Keratinocyte (primary cell): Measurements from ENCODE around the gene FOXD2. TPM values are rescaled to one million over a fixed set of nuclear protein-coding genes. Genes with fewer than 3 reads are reported as not detected.

Experiments used
- DNase-seq: peaks from one replicate; pipeline ENCODE4 v3.0.0-alpha.2; 2011; ENCODE audit warnings: low read depth, missing footprints, low spot score
- FAIRE-seq: peaks from 2 replicates; lab custom pipeline; 2011; peaks lifted over from hg19 to GRCh38; lab: Jason Lieb, UNC
- H2AFZ ChIP-seq: 2 replicates; pipeline ENCODE4 v1.6.0; 2012; ENCODE audit warnings: low read length, control low read depth, inconsistent platforms; ENCODE audit not compliant: control insufficient read depth
- H3K27ac ChIP-seq: 2 replicates; pipeline ENCODE4 v1.5.1; 2011; ENCODE audit warnings: low read length; ENCODE audit not compliant: control insufficient read depth, insufficient read depth
- H3K27me3 ChIP-seq: 3 replicates; pipeline ENCODE4 v1.6.0; 2011; ENCODE audit warnings: low read length; ENCODE audit not compliant: control insufficient read depth, insufficient read depth; ENCODE audit errors: extremely low read depth
- H3K36me3 ChIP-seq, 2 experiments: 2 replicates in 1 of 2; 3 replicates in 1 of 2; pipeline ENCODE4 v1.5.1; 2011; ENCODE audit warnings: low read length in 2 of 2, mild to moderate bottlenecking in 1 of 2; ENCODE audit not compliant: control insufficient read depth in 2 of 2, insufficient read depth in 2 of 2; ENCODE audit errors: extremely low read depth in 1 of 2
- H3K4me1 ChIP-seq: 3 replicates; pipeline ENCODE4 v1.5.1; 2011; ENCODE audit warnings: low read length; ENCODE audit not compliant: control insufficient read depth, insufficient read depth; ENCODE audit errors: extremely low read depth
- H3K4me2 ChIP-seq: 3 replicates; pipeline ENCODE4 v1.6.0; 2011; ENCODE audit warnings: low read depth, low read length; ENCODE audit not compliant: control insufficient read depth, insufficient read depth; ENCODE audit errors: extremely low read depth
- H3K4me3 ChIP-seq, 3 experiments: fragments of 200-600 bp in 1 of 3; sonication (generic) in 1 of 3; 2 replicates in 2 of 3; 3 replicates in 1 of 3; pipeline ENCODE4 v1.5.1; 2011 to 2016; ENCODE audit warnings: low read length in 3 of 3, mild to moderate bottlenecking in 3 of 3, control low read depth in 2 of 3, inconsistent platforms in 1 of 3, low read depth in 1 of 3, mixed read lengths in 1 of 3, mixed run types in 1 of 3, moderate library complexity in 1 of 3; ENCODE audit not compliant: control insufficient read depth in 2 of 3, insufficient read depth in 2 of 3; ENCODE audit errors: extremely low read depth in 1 of 3
- H3K79me2 ChIP-seq: 2 replicates; pipeline ENCODE4 v1.6.0; 2012; ENCODE audit warnings: low read length; ENCODE audit not compliant: control insufficient read depth, insufficient read depth
- H3K9ac ChIP-seq: 3 replicates; pipeline ENCODE4 v1.6.0; 2011; ENCODE audit warnings: low read length; ENCODE audit not compliant: control insufficient read depth, insufficient read depth; ENCODE audit errors: extremely low read depth
- H3K9me1 ChIP-seq: 3 replicates; pipeline ENCODE4 v1.6.0; 2011; ENCODE audit warnings: low read length; ENCODE audit not compliant: control insufficient read depth, insufficient read depth; ENCODE audit errors: extremely low read depth
- H3K9me3 ChIP-seq: 2 replicates; pipeline ENCODE4 v1.5.1; 2012; ENCODE audit warnings: low read depth, low read length; ENCODE audit not compliant: control insufficient read depth
- H4K20me1 ChIP-seq: 3 replicates; pipeline ENCODE4 v1.6.0; 2011; ENCODE audit warnings: low read length; ENCODE audit not compliant: control insufficient read depth, insufficient read depth; ENCODE audit errors: extremely low read depth
- EZH2 ChIP-seq: IDR thresholded peaks from one replicate; pipeline ENCODE4 v1.6.1; 2012; ENCODE audit warnings: inconsistent platforms, mild to moderate bottlenecking, low read length, moderate library complexity
- dilution Hi-C: fragments of 300-500 bp; cut with MboI; formaldehyde crosslinking; loops from one replicate; pipeline ENCODE4 v1.7.0; 2020; ENCODE audit warnings: low sequenced_read_pairs; ENCODE audit not compliant: extremely low pct_ligation_motif_present
- polyA plus RNA-seq, 5 experiments: library from polyadenylated mRNA; depleted of rRNA in 3 of 5; stranded (reverse) in 3 of 5; stranded (forward) in 1 of 5; unstranded in 1 of 5; fragments of >200 nt; gene quantifications; 1 replicate in 1 of 5; 2 replicates in 3 of 5; 3 replicates in 1 of 5; pipeline versions ENCODE4 v1.2.1 to v1.2.3, GENCODE V29; 2011 to 2012; ENCODE audit warnings: missing spikeins in 2 of 5, low read depth in 1 of 5, low replicate concordance in 1 of 5
- TF ChIP-seq, protein P1 (sequence below), 3 experiments: IDR thresholded peaks in 1 of 3; conservative IDR thresholded peaks in 1 of 3; optimal IDR thresholded peaks in 1 of 3; 2 replicates in 2 of 3; 3 replicates in 1 of 3; pipeline versions ENCODE3 to v1.5.1; 2011; ENCODE audit warnings: low read length in 3 of 3, mild to moderate bottlenecking in 3 of 3, moderate library complexity in 2 of 3, control low read depth in 1 of 3, inconsistent platforms in 1 of 3; ENCODE audit not compliant: insufficient read depth in 2 of 3; ENCODE audit errors: extremely low read depth in 1 of 3

FOXD2 gene
- polyA plus RNA-seq, 1 donor (not counting 4 experiments of a cell fraction or from before 2014, with no cell fraction given): 0.04 TPM

DNA sequence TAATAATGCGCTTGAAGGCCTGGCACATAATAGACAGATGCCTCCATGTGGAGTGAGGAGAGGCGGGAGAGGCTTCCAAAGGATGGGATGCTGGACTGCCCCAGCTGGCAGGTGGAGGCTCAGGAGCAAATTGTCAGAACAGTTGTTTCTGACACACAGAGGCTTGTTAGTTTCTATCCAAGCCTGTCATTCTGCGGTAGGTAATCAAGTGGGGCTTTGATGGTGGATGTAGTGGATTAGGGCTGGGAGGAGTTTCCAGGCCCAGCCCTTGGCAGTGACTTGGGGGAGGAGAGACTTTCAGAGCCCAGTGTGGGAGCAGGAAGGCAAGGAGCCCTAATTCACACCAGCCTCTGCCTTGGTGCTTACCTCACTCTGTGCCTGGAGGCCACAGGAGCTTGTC, 44.1 kb downstream of the FOXD2 start:
- Histone ChIP-seq H3K4me3 (no peak overlapping the region), H3K4me1 (no peaks in the 10 kb centered on the region), H3K9ac (no peak overlapping the region), H3K27me3 (peaks cover 4% of the 10 kb centered on the region), H3K9me3 (no peaks in the 10 kb centered on the region), H3K79me2 (no peaks in the 10 kb centered on the region), H2AFZ (no peak overlapping the region), H4K20me1 (no peaks in the 10 kb centered on the region), H3K9me1 (no peaks in the 10 kb centered on the region), H3K27ac (no peak overlapping the region), H3K4me2 (no peak overlapping the region), H3K36me3 (no peaks in the 10 kb centered on the region)
- FAIRE-seq (no peak), DNase-seq (no peak)
- TF ChIP-seq, protein P1, sequence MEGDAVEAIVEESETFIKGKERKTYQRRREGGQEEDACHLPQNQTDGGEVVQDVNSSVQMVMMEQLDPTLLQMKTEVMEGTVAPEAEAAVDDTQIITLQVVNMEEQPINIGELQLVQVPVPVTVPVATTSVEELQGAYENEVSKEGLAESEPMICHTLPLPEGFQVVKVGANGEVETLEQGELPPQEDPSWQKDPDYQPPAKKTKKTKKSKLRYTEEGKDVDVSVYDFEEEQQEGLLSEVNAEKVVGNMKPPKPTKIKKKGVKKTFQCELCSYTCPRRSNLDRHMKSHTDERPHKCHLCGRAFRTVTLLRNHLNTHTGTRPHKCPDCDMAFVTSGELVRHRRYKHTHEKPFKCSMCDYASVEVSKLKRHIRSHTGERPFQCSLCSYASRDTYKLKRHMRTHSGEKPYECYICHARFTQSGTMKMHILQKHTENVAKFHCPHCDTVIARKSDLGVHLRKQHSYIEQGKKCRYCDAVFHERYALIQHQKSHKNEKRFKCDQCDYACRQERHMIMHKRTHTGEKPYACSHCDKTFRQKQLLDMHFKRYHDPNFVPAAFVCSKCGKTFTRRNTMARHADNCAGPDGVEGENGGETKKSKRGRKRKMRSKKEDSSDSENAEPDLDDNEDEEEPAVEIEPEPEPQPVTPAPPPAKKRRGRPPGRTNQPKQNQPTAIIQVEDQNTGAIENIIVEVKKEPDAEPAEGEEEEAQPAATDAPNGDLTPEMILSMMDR (optimal IDR thresholded peaks at IDR 0.05 in 1 of 3, IDR thresholded peaks at IDR 0.05 in 1 of 3, conservative IDR thresholded peaks at IDR 0.05 in 1 of 3; ENCODE audit: extremely low read depth in 1 of 3, insufficient read depth in 2 of 3, low read length in 3 of 3): no peak
- no peak for TF ChIP-seq EZH2
- dilution Hi-C loops: no loop called here

DNA sequence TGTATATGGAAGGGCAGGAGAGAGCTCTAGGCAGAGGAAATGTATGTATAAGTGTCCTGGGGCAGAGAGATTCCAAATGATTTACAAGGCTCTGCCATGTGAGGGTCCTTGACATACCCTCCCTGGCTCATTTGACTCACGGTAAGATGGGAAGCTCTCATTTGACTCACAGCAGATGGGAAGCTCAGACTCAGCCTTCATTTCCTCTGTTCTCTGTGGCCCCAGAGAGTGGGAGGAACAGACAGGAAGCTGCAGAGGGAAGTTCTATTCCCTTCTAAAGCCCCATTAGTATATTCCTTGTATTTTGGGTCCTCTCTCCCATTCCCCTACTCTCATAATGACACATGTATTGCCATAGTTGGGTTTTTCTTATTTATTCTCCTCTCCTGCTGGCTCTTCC, 44.9 kb downstream of the FOXD2 start:
- Histone ChIP-seq H3K4me3 (no peak overlapping the region), H3K9me1 (no peaks in the 10 kb centered on the region), H3K9me3 (no peaks in the 10 kb centered on the region), H3K4me1 (no peaks in the 10 kb centered on the region), H4K20me1 (no peaks in the 10 kb centered on the region), H3K9ac (no peak overlapping the region), H3K79me2 (no peaks in the 10 kb centered on the region), H2AFZ (no peak overlapping the region), H3K36me3 (no peaks in the 10 kb centered on the region), H3K4me2 (no peak overlapping the region), H3K27me3 (peaks cover 9% of the 10 kb centered on the region), H3K27ac (no peak overlapping the region)
- dilution Hi-C loops: no loop called here
- TF ChIP-seq, protein P1 (optimal IDR thresholded peaks at IDR 0.05 in 1 of 3, IDR thresholded peaks at IDR 0.05 in 1 of 3, conservative IDR thresholded peaks at IDR 0.05 in 1 of 3; ENCODE audit: extremely low read depth in 1 of 3, insufficient read depth in 2 of 3, low read length in 3 of 3): no peak
- no peak for TF ChIP-seq EZH2
- DNase-seq (no peak), FAIRE-seq (no peak)
